ENCODE results near the gene FGD3. TPM values are rescaled to one million over a fixed set of nuclear protein-coding genes. Genes with fewer than 3 reads are reported as not detected.

FGD3 gene
- total RNA-seq, 1 donor from 2014 or later: not detected

- no peaks in the 10 kb centered on the region for H3K36me3 Mint-ChIP-seq (ENCODE audit: unreplicated experiment)
- no peaks in the 10 kb centered on the region for H3K4me1 Mint-ChIP-seq (ENCODE audit: unreplicated experiment)
- no peak for DNase-seq (ENCODE audit: extremely low spot score, unreplicated experiment)
- no peak overlapping the region for H3K4me3 Mint-ChIP-seq (ENCODE audit: unreplicated experiment)
- H3K9me3 Mint-ChIP-seq (ENCODE audit: unreplicated experiment): no peaks in the 10 kb centered on the region
- no peak overlapping the region for H3K27ac Mint-ChIP-seq (ENCODE audit: unreplicated experiment)
- no peaks in the 10 kb centered on the region for H3K27me3 Mint-ChIP-seq (ENCODE audit: unreplicated experiment)
- TF ChIP-seq CTCF (IDR thresholded peaks at IDR 0.05): no peak
Measured at GRCh38 chr9:93081931-93082330, 134.6 kb downstream of the FGD3 start.

- Mint-ChIP-seq H3K9me3 (ENCODE audit: unreplicated experiment) (no peaks in the 10 kb centered on the region), H3K27ac (ENCODE audit: unreplicated experiment) (no peak overlapping the region), H3K36me3 (ENCODE audit: unreplicated experiment) (no peaks in the 10 kb centered on the region), H3K4me3 (ENCODE audit: unreplicated experiment) (no peak overlapping the region), H3K27me3 (ENCODE audit: unreplicated experiment) (no peaks in the 10 kb centered on the region), H3K4me1 (ENCODE audit: unreplicated experiment) (no peaks in the 10 kb centered on the region)
- no peak for TF ChIP-seq CTCF (IDR thresholded peaks at IDR 0.05)
- DNase-seq (ENCODE audit: extremely low spot score, unreplicated experiment): peak; percentile 78
Measured at GRCh38 chr9:93082841-93083411, 135.6 kb downstream of the FGD3 start.

- no peaks in the 10 kb centered on the region for H3K9me3 Mint-ChIP-seq (ENCODE audit: unreplicated experiment)
- no peak overlapping the region for H3K4me3 Mint-ChIP-seq (ENCODE audit: unreplicated experiment)
- TF ChIP-seq CTCF (IDR thresholded peaks at IDR 0.05): no peak
- no peaks in the 10 kb centered on the region for H3K4me1 Mint-ChIP-seq (ENCODE audit: unreplicated experiment)
- H3K27ac Mint-ChIP-seq (ENCODE audit: unreplicated experiment): no peak overlapping the region
- H3K27me3 Mint-ChIP-seq (ENCODE audit: unreplicated experiment): no peaks in the 10 kb centered on the region
- DNase-seq (ENCODE audit: extremely low spot score, unreplicated experiment): peak; percentile 67
- no peaks in the 10 kb centered on the region for H3K36me3 Mint-ChIP-seq (ENCODE audit: unreplicated experiment)
Measured at GRCh38 chr9:93083592-93084470, 136.5 kb downstream of the FGD3 start.

GRCh38 chr9:93084471-93084881 is 137.2 kb downstream of the FGD3 start:
- H3K27me3 Mint-ChIP-seq (ENCODE audit: unreplicated experiment): no peaks in the 10 kb centered on the region
- no peak for TF ChIP-seq CTCF (IDR thresholded peaks at IDR 0.05)
- no peaks in the 10 kb centered on the region for H3K36me3 Mint-ChIP-seq (ENCODE audit: unreplicated experiment)
- no peaks in the 10 kb centered on the region for H3K9me3 Mint-ChIP-seq (ENCODE audit: unreplicated experiment)
- no peak overlapping the region for H3K27ac Mint-ChIP-seq (ENCODE audit: unreplicated experiment)
- peak; percentile 67 for DNase-seq (ENCODE audit: extremely low spot score, unreplicated experiment)
- no peak overlapping the region for H3K4me3 Mint-ChIP-seq (ENCODE audit: unreplicated experiment)
- no peaks in the 10 kb centered on the region for H3K4me1 Mint-ChIP-seq (ENCODE audit: unreplicated experiment)

DNA sequence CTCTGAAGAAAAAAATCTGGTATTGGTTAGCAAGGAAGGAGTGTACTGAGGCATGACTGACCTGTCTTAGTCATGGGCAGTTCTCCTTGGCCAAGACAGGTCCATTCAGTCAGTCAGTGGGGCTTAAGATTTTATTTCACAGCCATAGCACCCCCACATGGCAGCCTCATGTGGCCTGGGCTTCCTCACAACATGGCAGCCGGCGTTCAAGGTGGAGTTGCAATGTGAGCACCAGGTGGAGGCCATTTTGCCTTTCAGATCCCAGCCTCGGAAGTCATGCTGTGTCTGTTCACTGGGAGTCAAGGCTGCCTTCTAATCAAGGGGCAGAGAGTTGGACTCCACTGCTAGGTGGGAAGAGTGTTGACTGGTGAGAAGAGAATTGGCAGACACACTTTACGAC is 138.4 kb downstream of the FGD3 start:
- Mint-ChIP-seq H3K36me3 (ENCODE audit: unreplicated experiment) (no peaks in the 10 kb centered on the region), H3K27ac (ENCODE audit: unreplicated experiment) (no peak overlapping the region), H3K9me3 (ENCODE audit: unreplicated experiment) (no peaks in the 10 kb centered on the region), H3K4me1 (ENCODE audit: unreplicated experiment) (no peaks in the 10 kb centered on the region), H3K4me3 (ENCODE audit: unreplicated experiment) (no peak overlapping the region), H3K27me3 (ENCODE audit: unreplicated experiment) (no peaks in the 10 kb centered on the region)
- DNase-seq (ENCODE audit: extremely low spot score, unreplicated experiment): peak; percentile 54
- no peak for TF ChIP-seq CTCF (IDR thresholded peaks at IDR 0.05)
